Endodermal cell (in vitro differentiated cells): ENCODE measurements around the gene DDX4. TPM values are rescaled to one million over a fixed set of nuclear protein-coding genes. Genes with fewer than 3 reads are reported as not detected.

ENCODE experiments used
- DNase-seq: peaks from one replicate; pipeline ENCODE4 v3.0.0-alpha.2; 2017
- H3K27ac ChIP-seq: 2 replicates; pipeline ENCODE4 v1.5.1; 2013; ENCODE audit warnings: mild to moderate bottlenecking, low read depth, low read length, moderate library complexity
- H3K27me3 ChIP-seq: 2 replicates; pipeline ENCODE4 v1.6.1; 2013; ENCODE audit warnings: mild to moderate bottlenecking, low read length, moderate library complexity; ENCODE audit not compliant: insufficient read depth, control insufficient read depth, poor library complexity, severe bottlenecking
- H3K36me3 ChIP-seq: 2 replicates; pipeline ENCODE4 v1.7.0; 2013; ENCODE audit warnings: mild to moderate bottlenecking, low read length, moderate library complexity; ENCODE audit not compliant: control insufficient read depth, insufficient read depth
- H3K4me1 ChIP-seq: one replicate; pipeline ENCODE4 v1.7.0; 2013; ENCODE audit warnings: low read length; ENCODE audit not compliant: control insufficient read depth, insufficient read depth
- H3K4me3 ChIP-seq: 2 replicates; pipeline ENCODE4 v1.5.1; 2013; ENCODE audit warnings: mild to moderate bottlenecking, low read length, moderate library complexity
- H3K9ac ChIP-seq: 2 replicates; pipeline ENCODE4 v1.6.1; 2013; ENCODE audit warnings: mild to moderate bottlenecking, low read length, moderate library complexity; ENCODE audit not compliant: poor library complexity, severe bottlenecking; ENCODE audit errors: extremely low read depth
- H3K9me3 ChIP-seq: 2 replicates; pipeline ENCODE4 v1.6.1; 2013; ENCODE audit warnings: mild to moderate bottlenecking, low read length, moderate library complexity; ENCODE audit not compliant: control insufficient read depth
- H3K27ac Mint-ChIP-seq: 2 replicates; pipeline ENCODE4 v1.8.0; 2020; ENCODE audit warnings: mixed read lengths
- H3K27me3 Mint-ChIP-seq: 2 replicates; pipeline ENCODE4 v1.8.0; 2021; ENCODE audit warnings: mild to moderate bottlenecking, mixed read lengths; ENCODE audit not compliant: insufficient read depth
- H3K36me3 Mint-ChIP-seq: 2 replicates; pipeline ENCODE4 v1.8.0; 2020; ENCODE audit warnings: low read depth, mixed read lengths
- H3K4me1 Mint-ChIP-seq: 2 replicates; pipeline ENCODE4 v1.8.0; 2020; ENCODE audit warnings: mixed read lengths
- H3K4me3 Mint-ChIP-seq: 2 replicates; pipeline ENCODE4 v1.8.0; 2020; ENCODE audit warnings: mild to moderate bottlenecking, moderate library complexity, mixed read lengths
- H3K9me3 Mint-ChIP-seq: 2 replicates; pipeline ENCODE4 v1.8.0; 2020; ENCODE audit warnings: mild to moderate bottlenecking, mixed read lengths
- WGBS, 2 experiments: methylation state at CpG; one replicate each; pipeline versions ENCODE4 v1.1.5 to v1.1.7; 2013; ENCODE audit warnings: missing lambda C conversion rate in 2 of 2, mixed read lengths in 1 of 2; ENCODE audit not compliant: insufficient coverage in 1 of 2, insufficient read length in 1 of 2; 5-methylcytosine and 5-hydroxymethylcytosine counted together
- total RNA-seq, 2 donors: library from RNA; stranded (reverse); fragmentation: NEBNext Ultra II Directional in 1 of 2; extraction: Animal tissue kit (Norgen Biotek cat#: 25700) in 1 of 2; gene quantifications; 2 replicates in 1 of 2; 3 replicates in 1 of 2; pipeline ENCODE4 v1.2.1, GENCODE V29; 2021
- TF ChIP-seq, protein P1 (sequence below): fragments of 200-600 bp; sonication (generic); conservative IDR thresholded peaks from 2 replicates; pipeline ENCODE4 v1.5.0; 2021; ENCODE audit warnings: antibody characterized with exemption, mild to moderate bottlenecking

The DDX4 gene
- total RNA-seq, 2 donors from 2014 or later: not detected

DNA sequence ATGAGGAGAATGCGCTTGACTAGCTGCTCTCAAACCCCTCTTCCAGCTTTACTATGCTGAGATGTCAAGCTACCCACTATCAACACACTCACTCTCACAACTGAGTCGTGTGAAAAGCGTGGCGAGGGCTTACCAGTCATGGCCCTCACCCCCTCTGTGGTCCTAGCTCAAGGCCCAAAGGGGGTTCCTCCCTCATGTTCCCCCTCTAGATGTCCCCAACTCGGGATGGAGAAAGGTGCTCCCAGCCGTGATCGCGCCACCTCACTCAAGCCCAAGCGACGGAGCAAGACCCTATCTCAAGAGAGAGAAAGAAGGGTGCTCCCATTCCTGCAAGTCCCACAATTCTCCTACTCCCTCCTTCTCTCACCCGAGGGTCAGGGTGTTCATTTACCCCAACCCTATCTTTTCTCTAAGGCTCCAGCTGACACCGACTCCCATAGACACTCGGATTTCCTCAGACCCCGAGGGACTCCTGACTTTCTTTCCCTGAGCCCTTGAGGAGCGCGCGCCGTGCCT is 26.3 kb upstream of the DDX4 start:
- peaks cover 19% of the 10 kb centered on the region for H3K36me3 ChIP-seq
- peak overlapping the region; percentile 88 for H3K9ac ChIP-seq
- Mint-ChIP-seq H3K9me3 (peaks cover 11% of the 10 kb centered on the region), H3K27ac (peak overlapping the region; percentile 99), H3K36me3 (peaks cover 26% of the 10 kb centered on the region), H3K4me1 (peaks cover 14% of the 10 kb centered on the region), H3K27me3 (no peaks in the 10 kb centered on the region), H3K4me3 (peak overlapping the region; percentile 100)
- no peaks in the 10 kb centered on the region for H3K27me3 ChIP-seq
- TF ChIP-seq, protein P1, sequence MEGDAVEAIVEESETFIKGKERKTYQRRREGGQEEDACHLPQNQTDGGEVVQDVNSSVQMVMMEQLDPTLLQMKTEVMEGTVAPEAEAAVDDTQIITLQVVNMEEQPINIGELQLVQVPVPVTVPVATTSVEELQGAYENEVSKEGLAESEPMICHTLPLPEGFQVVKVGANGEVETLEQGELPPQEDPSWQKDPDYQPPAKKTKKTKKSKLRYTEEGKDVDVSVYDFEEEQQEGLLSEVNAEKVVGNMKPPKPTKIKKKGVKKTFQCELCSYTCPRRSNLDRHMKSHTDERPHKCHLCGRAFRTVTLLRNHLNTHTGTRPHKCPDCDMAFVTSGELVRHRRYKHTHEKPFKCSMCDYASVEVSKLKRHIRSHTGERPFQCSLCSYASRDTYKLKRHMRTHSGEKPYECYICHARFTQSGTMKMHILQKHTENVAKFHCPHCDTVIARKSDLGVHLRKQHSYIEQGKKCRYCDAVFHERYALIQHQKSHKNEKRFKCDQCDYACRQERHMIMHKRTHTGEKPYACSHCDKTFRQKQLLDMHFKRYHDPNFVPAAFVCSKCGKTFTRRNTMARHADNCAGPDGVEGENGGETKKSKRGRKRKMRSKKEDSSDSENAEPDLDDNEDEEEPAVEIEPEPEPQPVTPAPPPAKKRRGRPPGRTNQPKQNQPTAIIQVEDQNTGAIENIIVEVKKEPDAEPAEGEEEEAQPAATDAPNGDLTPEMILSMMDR: no peak
- peak overlapping the region; percentile 98 for H3K4me3 ChIP-seq
- H3K4me1 ChIP-seq: no peaks in the 10 kb centered on the region
- no peaks in the 10 kb centered on the region for H3K9me3 ChIP-seq
- DNase-seq: no peak
- 18 to 21% methylated on average over 7 to 18 of the region's 18 CpGs for WGBS, 2 experiments
- H3K27ac ChIP-seq: no peak overlapping the region

DNA sequence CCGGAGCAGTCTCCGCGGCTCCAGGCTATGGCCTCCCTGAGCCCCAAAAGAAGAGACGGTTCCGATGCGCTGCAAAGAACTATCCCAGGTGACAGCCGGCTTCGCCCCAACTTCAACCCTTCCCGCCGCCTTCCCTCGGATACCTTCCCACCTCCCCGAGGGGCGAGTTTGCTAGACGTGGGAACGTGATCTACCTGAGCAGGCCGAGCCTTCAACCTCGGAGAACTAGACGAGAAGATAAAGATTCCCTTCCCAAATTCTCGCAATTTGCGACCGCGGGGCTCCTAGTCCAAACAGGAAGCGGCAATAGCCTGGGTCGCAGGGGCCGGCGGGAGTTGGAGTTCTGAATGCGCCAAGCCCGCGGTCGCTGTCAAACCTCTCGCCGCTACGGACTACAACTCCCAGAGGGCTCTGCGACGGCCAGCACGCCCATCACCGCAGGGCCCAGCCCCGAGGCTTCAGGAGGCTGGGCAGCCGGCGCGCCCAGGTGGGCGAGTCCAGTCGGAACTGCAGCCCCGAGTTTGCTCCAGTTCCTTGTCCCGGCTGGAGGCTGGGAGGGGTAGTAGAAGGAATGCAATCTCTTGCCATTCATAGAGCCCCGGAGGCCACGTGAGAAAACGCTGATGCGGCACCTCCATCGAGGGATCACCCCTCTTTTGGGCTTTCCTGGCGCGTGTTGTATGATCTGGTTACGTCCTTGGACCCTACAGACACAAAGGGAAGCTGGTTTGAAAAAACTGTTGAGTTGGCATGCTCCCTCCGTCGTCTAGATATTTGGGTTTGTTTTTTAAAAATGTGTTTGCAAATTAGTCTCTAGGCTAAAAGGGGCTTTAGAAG is 25.6 kb upstream of the DDX4 start, which contains the start of gene SLC38A9:
TSS of gene SLC38A9 (minus strand) at position 302 of the 837 bp plus-strand sequence. CDS start 14,366 bp downstream, outside the sequence.
- H3K9me3 Mint-ChIP-seq: peaks cover 17% of the 10 kb centered on the region
- Histone ChIP-seq H3K4me1 (no peaks in the 10 kb centered on the region), H3K9ac (peak within 1 kb of the TSS; percentile 88), H3K4me3 (peak within 1 kb of the TSS; percentile 98), H3K27ac (no peak within 1 kb of the TSS), H3K27me3 (no peaks in the 10 kb centered on the region), H3K9me3 (no peaks in the 10 kb centered on the region), H3K36me3 (peaks cover 19% of the 10 kb centered on the region)
- DNase-seq: peak; percentile 99
- peak within 1 kb of the TSS; percentile 99 for H3K27ac Mint-ChIP-seq
- WGBS, 2 experiments: 2 to 3% methylated on average over 28 to 55 of the region's 55 CpGs
- H3K4me3 Mint-ChIP-seq: peak within 1 kb of the TSS; percentile 100
- peaks cover 22% of the 10 kb centered on the region for H3K36me3 Mint-ChIP-seq
- TF ChIP-seq, protein P1: no peak
- no peaks in the 10 kb centered on the region for H3K27me3 Mint-ChIP-seq
- H3K4me1 Mint-ChIP-seq: peaks cover 14% of the 10 kb centered on the region

DNA sequence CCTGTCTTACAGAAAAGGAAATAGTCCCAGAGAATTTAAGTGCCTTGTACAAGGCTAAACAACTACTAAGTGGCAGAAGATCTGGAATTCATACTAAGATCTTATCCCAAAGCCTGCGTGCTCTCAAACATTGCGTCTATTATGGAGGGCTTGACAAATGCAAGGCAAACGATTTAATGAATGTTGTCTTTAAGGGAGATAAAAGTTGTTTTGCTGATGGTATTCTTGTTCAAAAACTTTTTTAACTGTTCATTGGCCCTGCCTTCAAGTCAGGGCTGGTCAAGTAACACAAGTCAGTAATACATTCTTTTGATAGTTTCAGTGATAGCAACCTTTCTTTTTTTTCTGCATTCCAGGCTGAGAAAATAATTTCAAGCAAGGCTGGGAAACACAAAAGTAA is 24.0 kb upstream of the DDX4 start:
- peaks cover 11% of the 10 kb centered on the region for H3K36me3 Mint-ChIP-seq
- Histone ChIP-seq H3K27ac (no peak overlapping the region), H3K9ac (no peak overlapping the region), H3K4me1 (no peaks in the 10 kb centered on the region), H3K27me3 (no peaks in the 10 kb centered on the region), H3K9me3 (no peaks in the 10 kb centered on the region), H3K4me3 (no peak overlapping the region), H3K36me3 (peaks cover 5% of the 10 kb centered on the region)
- TF ChIP-seq, protein P1: no peak
- peaks cover 29% of the 10 kb centered on the region for H3K9me3 Mint-ChIP-seq
- 91 to 100% methylated on average over 3 of the region's 3 CpGs for WGBS, 2 experiments
- DNase-seq: no peak
- no peak overlapping the region for H3K27ac Mint-ChIP-seq
- H3K27me3 Mint-ChIP-seq: no peaks in the 10 kb centered on the region
- peaks cover 14% of the 10 kb centered on the region for H3K4me1 Mint-ChIP-seq
- H3K4me3 Mint-ChIP-seq: no peak overlapping the region
